Measurements from ENCODE around the gene RHOT2.

DNA sequence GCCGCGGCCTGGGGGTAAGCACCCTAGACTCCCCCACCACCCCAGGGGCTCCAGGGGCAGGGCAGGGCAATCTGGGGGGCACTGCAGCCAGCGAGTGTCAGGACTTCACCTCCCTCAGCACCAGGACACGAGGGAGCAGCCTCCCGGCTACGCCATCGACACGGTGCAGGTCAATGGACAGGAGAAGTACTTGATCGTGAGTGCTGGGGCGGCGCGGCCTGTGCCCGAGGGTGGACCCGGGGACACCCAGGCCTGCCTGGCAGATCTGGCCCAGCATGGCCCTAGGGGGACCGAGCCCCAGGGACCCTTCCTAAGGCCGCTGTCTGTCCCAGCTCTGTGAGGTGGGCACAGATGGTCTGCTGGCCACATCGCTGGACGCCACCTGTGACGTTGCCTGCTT lies 4.4 kb downstream of the RHOT2 start:
- TF ChIP-seq, protein P1, sequence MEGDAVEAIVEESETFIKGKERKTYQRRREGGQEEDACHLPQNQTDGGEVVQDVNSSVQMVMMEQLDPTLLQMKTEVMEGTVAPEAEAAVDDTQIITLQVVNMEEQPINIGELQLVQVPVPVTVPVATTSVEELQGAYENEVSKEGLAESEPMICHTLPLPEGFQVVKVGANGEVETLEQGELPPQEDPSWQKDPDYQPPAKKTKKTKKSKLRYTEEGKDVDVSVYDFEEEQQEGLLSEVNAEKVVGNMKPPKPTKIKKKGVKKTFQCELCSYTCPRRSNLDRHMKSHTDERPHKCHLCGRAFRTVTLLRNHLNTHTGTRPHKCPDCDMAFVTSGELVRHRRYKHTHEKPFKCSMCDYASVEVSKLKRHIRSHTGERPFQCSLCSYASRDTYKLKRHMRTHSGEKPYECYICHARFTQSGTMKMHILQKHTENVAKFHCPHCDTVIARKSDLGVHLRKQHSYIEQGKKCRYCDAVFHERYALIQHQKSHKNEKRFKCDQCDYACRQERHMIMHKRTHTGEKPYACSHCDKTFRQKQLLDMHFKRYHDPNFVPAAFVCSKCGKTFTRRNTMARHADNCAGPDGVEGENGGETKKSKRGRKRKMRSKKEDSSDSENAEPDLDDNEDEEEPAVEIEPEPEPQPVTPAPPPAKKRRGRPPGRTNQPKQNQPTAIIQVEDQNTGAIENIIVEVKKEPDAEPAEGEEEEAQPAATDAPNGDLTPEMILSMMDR (conservative IDR thresholded peaks at IDR 0.05) = no peak
- TF ChIP-seq ZFX (IDR thresholded peaks at IDR 0.05) = no peak
